ENCODE measurements around the gene OLA1.

DNA sequence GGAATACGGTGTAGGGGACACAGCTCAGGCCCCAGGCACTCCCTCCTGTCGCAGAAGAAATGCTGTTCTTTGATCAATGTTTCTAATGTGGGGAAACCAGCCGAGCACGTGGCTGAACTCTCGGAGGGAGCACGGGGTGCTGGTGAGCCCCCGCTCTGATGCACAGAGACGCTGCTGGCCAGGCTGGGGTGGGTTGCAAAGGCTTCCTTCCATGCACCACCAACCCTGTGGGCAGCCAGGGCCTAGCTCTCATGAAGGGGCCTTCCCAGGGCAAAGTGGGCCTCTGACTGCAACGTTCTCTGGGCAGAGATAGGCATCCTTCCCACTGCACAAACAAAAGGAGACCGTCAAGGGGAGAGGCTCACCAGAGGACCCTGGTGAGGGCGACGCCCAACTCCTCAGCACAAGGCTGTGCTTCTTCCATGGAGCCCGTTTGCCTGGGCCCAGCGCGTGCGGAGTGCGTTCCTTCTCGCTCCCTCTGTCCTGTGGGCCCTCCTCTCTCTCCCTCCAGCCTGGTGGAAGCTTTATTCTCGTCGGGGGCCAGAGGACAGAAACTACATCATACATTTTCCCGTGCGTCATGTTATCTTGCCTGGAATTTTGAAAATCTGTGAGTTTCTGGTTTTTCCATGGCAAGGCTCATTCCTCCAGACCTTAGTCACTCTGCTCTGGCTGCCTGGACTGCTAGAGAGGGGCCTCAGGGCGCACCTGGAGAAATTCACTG is 222.0 kb downstream of the OLA1 start:
- TF ChIP-seq CBX8 (IDR thresholded peaks at IDR 0.05) (no peak), EHMT2 (IDR thresholded peaks at IDR 0.05; ENCODE audit: low read depth) (no peak), POLR2A (IDR thresholded peaks at IDR 0.05; ENCODE audit: low read length) (no peak), ESRRA (IDR thresholded peaks at IDR 0.05; ENCODE audit: borderline replicate concordance, low read length) (no peak), EP300 (IDR thresholded peaks at IDR 0.05) (no peak)
- TF ChIP-seq, protein P1, sequence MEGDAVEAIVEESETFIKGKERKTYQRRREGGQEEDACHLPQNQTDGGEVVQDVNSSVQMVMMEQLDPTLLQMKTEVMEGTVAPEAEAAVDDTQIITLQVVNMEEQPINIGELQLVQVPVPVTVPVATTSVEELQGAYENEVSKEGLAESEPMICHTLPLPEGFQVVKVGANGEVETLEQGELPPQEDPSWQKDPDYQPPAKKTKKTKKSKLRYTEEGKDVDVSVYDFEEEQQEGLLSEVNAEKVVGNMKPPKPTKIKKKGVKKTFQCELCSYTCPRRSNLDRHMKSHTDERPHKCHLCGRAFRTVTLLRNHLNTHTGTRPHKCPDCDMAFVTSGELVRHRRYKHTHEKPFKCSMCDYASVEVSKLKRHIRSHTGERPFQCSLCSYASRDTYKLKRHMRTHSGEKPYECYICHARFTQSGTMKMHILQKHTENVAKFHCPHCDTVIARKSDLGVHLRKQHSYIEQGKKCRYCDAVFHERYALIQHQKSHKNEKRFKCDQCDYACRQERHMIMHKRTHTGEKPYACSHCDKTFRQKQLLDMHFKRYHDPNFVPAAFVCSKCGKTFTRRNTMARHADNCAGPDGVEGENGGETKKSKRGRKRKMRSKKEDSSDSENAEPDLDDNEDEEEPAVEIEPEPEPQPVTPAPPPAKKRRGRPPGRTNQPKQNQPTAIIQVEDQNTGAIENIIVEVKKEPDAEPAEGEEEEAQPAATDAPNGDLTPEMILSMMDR (IDR thresholded peaks at IDR 0.05), result no peak
- TF ChIP-seq, protein P2, sequence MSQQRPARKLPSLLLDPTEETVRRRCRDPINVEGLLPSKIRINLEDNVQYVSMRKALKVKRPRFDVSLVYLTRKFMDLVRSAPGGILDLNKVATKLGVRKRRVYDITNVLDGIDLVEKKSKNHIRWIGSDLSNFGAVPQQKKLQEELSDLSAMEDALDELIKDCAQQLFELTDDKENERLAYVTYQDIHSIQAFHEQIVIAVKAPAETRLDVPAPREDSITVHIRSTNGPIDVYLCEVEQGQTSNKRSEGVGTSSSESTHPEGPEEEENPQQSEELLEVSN (IDR thresholded peaks at IDR 0.05; ENCODE audit: borderline replicate concordance, low read depth), result no peak
- TF ChIP-seq, protein P3, sequence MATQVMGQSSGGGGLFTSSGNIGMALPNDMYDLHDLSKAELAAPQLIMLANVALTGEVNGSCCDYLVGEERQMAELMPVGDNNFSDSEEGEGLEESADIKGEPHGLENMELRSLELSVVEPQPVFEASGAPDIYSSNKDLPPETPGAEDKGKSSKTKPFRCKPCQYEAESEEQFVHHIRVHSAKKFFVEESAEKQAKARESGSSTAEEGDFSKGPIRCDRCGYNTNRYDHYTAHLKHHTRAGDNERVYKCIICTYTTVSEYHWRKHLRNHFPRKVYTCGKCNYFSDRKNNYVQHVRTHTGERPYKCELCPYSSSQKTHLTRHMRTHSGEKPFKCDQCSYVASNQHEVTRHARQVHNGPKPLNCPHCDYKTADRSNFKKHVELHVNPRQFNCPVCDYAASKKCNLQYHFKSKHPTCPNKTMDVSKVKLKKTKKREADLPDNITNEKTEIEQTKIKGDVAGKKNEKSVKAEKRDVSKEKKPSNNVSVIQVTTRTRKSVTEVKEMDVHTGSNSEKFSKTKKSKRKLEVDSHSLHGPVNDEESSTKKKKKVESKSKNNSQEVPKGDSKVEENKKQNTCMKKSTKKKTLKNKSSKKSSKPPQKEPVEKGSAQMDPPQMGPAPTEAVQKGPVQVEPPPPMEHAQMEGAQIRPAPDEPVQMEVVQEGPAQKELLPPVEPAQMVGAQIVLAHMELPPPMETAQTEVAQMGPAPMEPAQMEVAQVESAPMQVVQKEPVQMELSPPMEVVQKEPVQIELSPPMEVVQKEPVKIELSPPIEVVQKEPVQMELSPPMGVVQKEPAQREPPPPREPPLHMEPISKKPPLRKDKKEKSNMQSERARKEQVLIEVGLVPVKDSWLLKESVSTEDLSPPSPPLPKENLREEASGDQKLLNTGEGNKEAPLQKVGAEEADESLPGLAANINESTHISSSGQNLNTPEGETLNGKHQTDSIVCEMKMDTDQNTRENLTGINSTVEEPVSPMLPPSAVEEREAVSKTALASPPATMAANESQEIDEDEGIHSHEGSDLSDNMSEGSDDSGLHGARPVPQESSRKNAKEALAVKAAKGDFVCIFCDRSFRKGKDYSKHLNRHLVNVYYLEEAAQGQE (IDR thresholded peaks at IDR 0.05), result no peak

Measured in A549 (cell line).